Heart left ventricle (tissue), 13 donors: ENCODE measurements around the gene ARHGEF6.

Experiments used
- POLR2A ChIP-seq, 2 donors: fragments of 450-650 bp; IDR thresholded peaks; one replicate each; pipeline ENCODE4 v1.6.1; 2017; ENCODE audit warnings: antibody characterized with exemption in 2 of 2, mild to moderate bottlenecking in 2 of 2, moderate library complexity in 2 of 2
- TF ChIP-seq, protein P1 (sequence below), 12 donors: fragments of 200-600 bp; sonication (generic) in 4 of 12; IDR thresholded peaks; one replicate each; pipeline versions ENCODE4 v1.5.0 to v1.8.0; 2018 to 2022; ENCODE audit warnings: antibody characterized with exemption in 12 of 12, mild to moderate bottlenecking in 5 of 12
- donor health status: ischemic (EF 13 %, LVEDD 7.1; RV severe dilation, severe dysfunction).
- donor health status: DM: no; HTN: yes; CAD: no.
- donor health status: DM: no; HTN: no; CAD: no.
- donor health status: ischemic (EF 25% LVEDD 6.9; RV normal size, moderate dysfunction).
- donor health status: ischemic (EF 25% LVEDD 5.7; RV mildly dilated, moderate dysfunction).
- donor health status: ischemic (EF 35%, LVEDD 5.7; RV mildly dilated, moderate dysfunction).
- donor health status: nonischemic (EF 11% LVEDD 7.7; RV severe dilation, severe dysfunction).
- donor health status: DM: yes; HTN: yes; CAD: no.
- donor health status: PGD.
- donor health status: ischemic (EF 29% LVEDD 5.4; RV normal size, mild dysfunction).
- donor health status: nonischemic (EF 23%, LVEDD 6.1; RV moderate dilation, normal function).

DNA sequence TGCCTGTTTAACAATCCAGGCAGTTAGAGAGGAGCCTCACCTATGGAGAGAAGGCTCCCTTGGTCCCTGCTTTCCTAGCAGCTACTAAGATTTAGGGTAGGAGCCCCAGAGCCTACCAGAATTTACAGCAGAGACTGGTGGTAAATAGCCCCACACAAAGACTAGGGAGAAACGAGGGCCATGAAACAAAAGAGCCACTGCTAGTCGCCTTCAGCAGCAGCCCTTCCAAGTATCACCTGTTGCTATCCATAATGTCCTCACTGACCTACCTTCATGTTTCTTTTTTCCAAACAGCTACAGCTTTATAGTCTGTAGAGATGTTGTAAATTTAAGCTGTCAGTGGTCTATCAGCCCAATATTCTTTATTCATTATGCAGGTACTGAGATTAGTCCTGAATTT is 25.3 kb downstream of the ARHGEF6 start:
- TF ChIP-seq, protein P1, sequence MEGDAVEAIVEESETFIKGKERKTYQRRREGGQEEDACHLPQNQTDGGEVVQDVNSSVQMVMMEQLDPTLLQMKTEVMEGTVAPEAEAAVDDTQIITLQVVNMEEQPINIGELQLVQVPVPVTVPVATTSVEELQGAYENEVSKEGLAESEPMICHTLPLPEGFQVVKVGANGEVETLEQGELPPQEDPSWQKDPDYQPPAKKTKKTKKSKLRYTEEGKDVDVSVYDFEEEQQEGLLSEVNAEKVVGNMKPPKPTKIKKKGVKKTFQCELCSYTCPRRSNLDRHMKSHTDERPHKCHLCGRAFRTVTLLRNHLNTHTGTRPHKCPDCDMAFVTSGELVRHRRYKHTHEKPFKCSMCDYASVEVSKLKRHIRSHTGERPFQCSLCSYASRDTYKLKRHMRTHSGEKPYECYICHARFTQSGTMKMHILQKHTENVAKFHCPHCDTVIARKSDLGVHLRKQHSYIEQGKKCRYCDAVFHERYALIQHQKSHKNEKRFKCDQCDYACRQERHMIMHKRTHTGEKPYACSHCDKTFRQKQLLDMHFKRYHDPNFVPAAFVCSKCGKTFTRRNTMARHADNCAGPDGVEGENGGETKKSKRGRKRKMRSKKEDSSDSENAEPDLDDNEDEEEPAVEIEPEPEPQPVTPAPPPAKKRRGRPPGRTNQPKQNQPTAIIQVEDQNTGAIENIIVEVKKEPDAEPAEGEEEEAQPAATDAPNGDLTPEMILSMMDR (IDR thresholded peaks at IDR 0.05), result no peak
- no peak for TF ChIP-seq POLR2A (IDR thresholded peaks at IDR 0.05)
